ENCODE data around the gene KIAA0513. TPM values are rescaled to one million over a fixed set of nuclear protein-coding genes. Genes with fewer than 3 reads are reported as not detected.

KIAA0513 gene
- total RNA-seq, 2 donors from 2014 or later = 13.4 to 50.1 TPM

- no peak overlapping the region for H3K27ac ChIP-seq
- ATAC-seq (ENCODE audit: insufficient number of reproducible peaks, low FRiP score, low read depth) (no peak), DNase-seq (ENCODE audit: low spot score) (no peak)
- H3K9me3 ChIP-seq = no peaks in the 10 kb centered on the region
- H3K36me3 ChIP-seq = no peaks in the 10 kb centered on the region
- no peaks in the 10 kb centered on the region for H3K27me3 ChIP-seq (replicated peaks; ENCODE audit: insufficient read depth)
- H3K4me3 ChIP-seq = no peak overlapping the region
- TF ChIP-seq CTCF (IDR thresholded peaks at IDR 0.05) = no peak
- no peaks in the 10 kb centered on the region for H3K4me1 ChIP-seq (ENCODE audit: control insufficient read depth in 1 of 2, low read depth in 2 of 2)
Measured at GRCh38 chr16:85103114-85104079, 75.8 kb downstream of the KIAA0513 start.

- Histone ChIP-seq H3K4me3 (no peak overlapping the region), H3K36me3 (no peaks in the 10 kb centered on the region), H3K4me1 (ENCODE audit: control insufficient read depth in 1 of 2, low read depth in 2 of 2) (no peaks in the 10 kb centered on the region), H3K27ac (no peak overlapping the region), H3K27me3 (replicated peaks; ENCODE audit: insufficient read depth) (no peaks in the 10 kb centered on the region), H3K9me3 (no peaks in the 10 kb centered on the region)
- ATAC-seq (ENCODE audit: insufficient number of reproducible peaks, low FRiP score, low read depth) = no peak
- DNase-seq (ENCODE audit: low spot score) = no peak
- TF ChIP-seq CTCF (IDR thresholded peaks at IDR 0.05) = no peak
Measured at GRCh38 chr16:85104147-85104546, 76.6 kb downstream of the KIAA0513 start.

GRCh38 chr16:85104821-85105391 lies 77.3 kb downstream of the KIAA0513 start:
- no peaks in the 10 kb centered on the region for H3K9me3 ChIP-seq
- no peaks in the 10 kb centered on the region for H3K27me3 ChIP-seq (replicated peaks; ENCODE audit: insufficient read depth)
- ATAC-seq (ENCODE audit: insufficient number of reproducible peaks, low FRiP score, low read depth) = no peak
- H3K4me1 ChIP-seq (ENCODE audit: control insufficient read depth in 1 of 2, low read depth in 2 of 2) = no peaks in the 10 kb centered on the region
- H3K36me3 ChIP-seq = no peaks in the 10 kb centered on the region
- no peak for TF ChIP-seq CTCF (IDR thresholded peaks at IDR 0.05)
- no peak overlapping the region for H3K27ac ChIP-seq
- no peak overlapping the region for H3K4me3 ChIP-seq
- no peak for DNase-seq (ENCODE audit: low spot score)

GRCh38 chr16:85105475-85105874 lies 77.9 kb downstream of the KIAA0513 start:
- no peak for ATAC-seq (ENCODE audit: insufficient number of reproducible peaks, low FRiP score, low read depth)

More at GRCh38 chr16:85105475-85105874, 77.9 kb downstream of the KIAA0513 start:
- no peak overlapping the region for H3K4me3 ChIP-seq
- no peaks in the 10 kb centered on the region for H3K36me3 ChIP-seq
- no peaks in the 10 kb centered on the region for H3K27me3 ChIP-seq (replicated peaks; ENCODE audit: insufficient read depth)
- DNase-seq (ENCODE audit: low spot score) = no peak
- H3K9me3 ChIP-seq = no peaks in the 10 kb centered on the region
- no peak for TF ChIP-seq CTCF (IDR thresholded peaks at IDR 0.05)
- no peak overlapping the region for H3K27ac ChIP-seq
- H3K4me1 ChIP-seq (ENCODE audit: control insufficient read depth in 1 of 2, low read depth in 2 of 2) = no peaks in the 10 kb centered on the region
